Left ventricle myocardium superior (tissue), 1 donor: ENCODE data around the gene MAP9. TPM values are rescaled to one million over a fixed set of nuclear protein-coding genes. Genes with fewer than 3 reads are reported as not detected.
"Not testable (repeated sequence)": the region's sequence is repeated elsewhere in the genome, so short reads cannot be mapped to it uniquely, and the experiment has no call there.

Experiments
- ATAC-seq: fragments of 200-7000 bp; cut with Tn5 transposase; one replicate; pipeline ENCODE4 v1.9.1; 2020; ENCODE audit warnings: mild to moderate bottlenecking, moderate library complexity
- DNase-seq: peaks from one replicate; pipeline ENCODE4 v3.0.0-alpha.2; 2020
- intact Hi-C: fragments of 100-400 bp; cut with micrococcal nuclease; formaldehyde crosslinking; loops from one replicate; pipeline ENCODE4 v1.11.0; 2022
- total RNA-seq: library from RNA; stranded (reverse); fragmentation: NEBNext Ultra II Directional; extraction: Animal tissue kit (Norgen Biotek cat#: 25700); gene quantifications from one replicate; pipeline ENCODE4 v1.2.1, GENCODE V29; 2021
- donor health status: DM: no; HTN: yes; CAD: no; lungs with severe emphysema.

The MAP9 gene
- total RNA-seq, 1 donor from 2014 or later, result 9.9 TPM

DNA sequence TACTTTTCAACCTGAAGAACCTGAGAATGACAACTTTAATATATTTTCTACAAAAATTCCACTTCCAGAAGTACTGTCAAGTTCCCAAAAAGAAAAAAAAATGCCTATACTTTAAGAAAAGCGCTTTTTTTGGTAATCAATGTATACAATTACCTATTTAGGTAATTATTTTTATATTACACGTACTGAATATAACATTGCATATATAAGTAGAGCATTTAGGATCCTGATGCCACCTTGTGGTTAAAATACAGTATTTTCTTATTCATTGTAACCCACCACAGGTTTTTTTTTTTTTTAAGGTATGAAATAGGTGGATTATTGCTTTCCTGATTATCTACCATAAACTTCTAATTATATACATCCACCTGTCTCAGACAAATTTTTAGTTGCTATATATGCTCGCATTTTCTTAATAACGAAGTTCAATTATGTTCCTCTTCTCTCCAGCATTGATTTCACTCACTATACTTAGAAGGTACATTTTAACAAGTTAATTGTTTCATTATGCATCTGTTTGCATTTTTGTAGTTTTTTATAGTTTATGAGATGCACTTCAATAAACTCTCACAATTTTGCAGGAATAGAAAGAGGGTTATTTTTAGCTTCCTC is 5.2 kb downstream of the MAP9 start:
- no peak for ATAC-seq
- DNase-seq, result no peak
- intact Hi-C loops, result loop anchor here (10.0 kb wide), 1 partner anchor 817 kb away; the partner anchor contains the start of gene PLRG1

DNA sequence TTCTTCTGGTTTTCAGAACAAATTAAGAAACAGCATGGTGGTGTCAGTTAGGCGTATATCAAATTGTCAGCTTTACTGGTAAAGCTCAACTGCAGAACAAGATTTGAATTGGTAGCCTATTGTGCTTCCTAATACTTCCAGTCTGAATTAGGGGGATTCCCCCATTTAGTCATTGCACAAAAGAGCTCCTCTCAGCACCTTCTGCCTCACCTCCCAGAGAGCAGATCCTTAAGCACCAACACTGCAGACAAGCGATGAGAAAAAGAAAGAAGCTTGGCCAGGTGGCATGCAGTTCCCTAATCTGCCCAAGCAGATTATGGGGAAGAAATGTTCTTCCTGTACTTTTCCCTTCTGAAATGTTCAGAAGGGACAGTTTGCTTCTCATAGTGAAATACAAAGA is 9.2 kb downstream of the MAP9 start:
- DNase-seq, result no peak
- intact Hi-C loops, result no loop called here
- no peak for ATAC-seq

DNA sequence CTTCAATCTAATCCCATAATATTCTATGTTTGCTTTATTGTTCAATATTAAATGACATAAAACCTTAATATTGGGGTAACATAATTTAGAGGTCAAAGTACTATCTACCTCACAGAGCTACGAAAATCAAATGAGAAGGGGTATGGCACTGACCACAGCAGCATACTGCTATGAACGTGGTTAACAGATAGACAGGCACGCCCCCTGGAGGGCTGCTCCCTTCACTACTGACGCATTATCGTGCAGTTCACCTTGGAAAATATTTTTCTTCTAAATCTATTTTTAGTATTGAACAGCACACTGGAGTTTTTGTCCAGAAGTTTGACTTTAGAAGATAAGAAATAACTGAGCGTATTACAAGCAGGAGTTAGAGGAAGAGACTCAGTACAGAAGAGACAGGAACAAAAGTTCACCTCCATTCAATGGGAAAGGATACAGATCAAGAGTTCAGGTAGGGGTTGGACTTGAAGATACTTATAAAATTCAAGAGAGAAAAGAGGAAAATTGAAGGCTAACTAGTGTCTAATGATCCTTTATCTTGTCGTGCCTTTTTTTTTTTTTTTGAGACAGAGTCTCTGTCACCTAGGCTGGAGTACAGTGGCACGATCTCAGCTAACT is 22.7 kb downstream of the MAP9 start:
- intact Hi-C loops, result loop anchor here (10.0 kb wide), 2 partner anchors 369 to 549 kb away; no protein-coding TSS in a partner anchor
- ATAC-seq (peak; percentile 83), DNase-seq (peak; percentile 83)

DNA sequence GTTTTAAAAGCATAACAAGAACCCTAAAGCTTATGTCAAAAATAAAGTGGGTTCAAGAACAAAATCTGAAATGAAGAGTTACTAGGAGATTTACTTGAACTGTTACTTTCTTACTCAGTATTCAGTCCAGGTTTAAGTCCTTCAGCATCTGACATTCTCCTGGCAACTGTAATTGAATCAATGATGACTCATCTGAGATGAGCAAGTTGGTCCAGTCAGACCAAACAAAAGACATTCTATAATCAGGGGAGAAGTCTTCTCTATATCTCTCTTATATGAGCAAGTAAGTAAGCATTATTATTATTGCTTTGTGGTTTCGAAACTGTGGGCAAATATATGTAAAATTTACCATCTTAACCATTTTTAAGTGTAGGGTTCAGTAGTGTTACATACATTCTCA is 34.6 kb downstream of the MAP9 start:
- intact Hi-C loops, result no loop called here
- DNase-seq (no peak), ATAC-seq (no peak)

DNA sequence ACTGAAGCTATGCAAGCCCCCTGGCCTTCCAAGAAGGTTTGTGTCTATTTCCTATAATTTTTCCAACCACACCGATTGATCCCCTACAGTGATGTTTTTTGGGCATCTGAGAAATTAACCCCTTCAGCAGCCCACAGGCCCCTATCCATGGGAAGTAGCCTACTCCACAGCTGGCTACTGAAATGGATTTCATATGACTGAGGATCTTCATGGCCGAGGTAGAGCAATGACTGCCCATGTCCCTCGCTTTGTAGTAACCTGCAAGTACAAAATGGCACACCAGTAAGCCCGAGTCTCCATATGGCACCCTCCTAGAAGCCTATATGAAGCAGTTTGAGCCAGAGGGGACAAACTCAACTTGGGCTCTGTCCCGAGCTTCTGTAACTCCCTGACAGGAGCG is 36.8 kb downstream of the MAP9 start:
- DNase-seq (no peak), ATAC-seq (no peak)
- intact Hi-C loops, result no loop called here

DNA sequence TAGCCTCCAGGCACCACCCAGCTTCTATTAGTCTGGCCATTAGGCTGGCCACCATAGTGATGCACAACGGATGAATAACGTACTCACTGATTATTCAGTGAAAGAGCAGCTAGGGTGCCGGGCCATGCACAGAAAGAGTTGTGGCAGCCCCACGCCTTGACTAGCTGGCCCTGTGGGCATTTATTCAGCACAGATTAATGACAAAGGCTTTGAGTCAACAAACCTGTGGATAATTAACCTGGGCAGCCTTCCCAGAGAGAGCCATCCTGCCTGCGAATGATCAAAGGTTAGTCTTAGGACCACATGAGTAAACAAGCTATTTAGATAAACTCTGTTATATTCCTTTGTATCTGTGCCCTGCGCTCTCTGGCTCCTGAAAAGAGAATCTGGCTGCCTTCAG is 37.2 kb downstream of the MAP9 start:
- no peak for ATAC-seq

DNA sequence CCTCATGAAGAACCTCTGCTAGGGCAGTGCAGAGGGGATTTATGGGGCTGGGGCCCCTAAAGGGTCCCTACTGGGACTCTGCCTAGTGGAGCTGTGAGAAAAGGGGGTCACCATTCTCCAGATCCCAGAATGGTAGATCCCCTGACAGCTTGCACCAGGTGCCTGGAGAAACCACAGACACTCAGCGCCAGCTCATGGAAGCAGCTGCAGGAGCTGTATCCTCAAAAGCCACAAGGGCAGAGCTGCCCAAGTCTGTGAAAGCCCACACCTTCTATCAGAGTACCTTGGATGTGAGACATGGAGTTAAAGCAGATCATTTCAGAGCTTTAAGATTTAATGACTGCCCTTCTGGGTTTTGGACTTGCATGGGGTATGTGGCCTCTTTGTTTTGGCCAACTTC is 38.6 kb downstream of the MAP9 start:
- no peak for ATAC-seq
- DNase-seq, result no peak
- intact Hi-C loops, result no loop called here

More for the DNA sequence above, 37.2 kb downstream of the MAP9 start:
- intact Hi-C loops, result no loop called here
- no peak for DNase-seq

DNA sequence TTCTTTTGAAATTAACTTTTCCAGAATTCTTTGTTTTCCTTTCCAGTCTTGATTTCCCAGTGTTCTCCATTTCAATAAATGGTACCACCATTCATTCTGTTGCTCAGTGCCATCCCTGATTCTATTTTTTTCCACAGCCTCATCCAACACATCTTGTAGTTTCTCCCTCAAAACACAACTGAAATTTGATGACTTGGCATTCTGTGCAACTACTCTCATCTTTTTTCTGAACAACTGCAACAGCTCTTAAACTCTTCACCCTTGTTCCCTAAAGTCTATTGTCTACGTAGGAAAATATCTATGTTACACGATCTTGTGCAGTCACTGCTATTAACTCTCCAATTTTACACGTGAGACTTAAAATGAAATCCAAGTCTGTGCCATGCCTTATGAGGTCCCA is 40.5 kb downstream of the MAP9 start:
- no peak for DNase-seq
- ATAC-seq, result no peak
- intact Hi-C loops, result no loop called here

DNA sequence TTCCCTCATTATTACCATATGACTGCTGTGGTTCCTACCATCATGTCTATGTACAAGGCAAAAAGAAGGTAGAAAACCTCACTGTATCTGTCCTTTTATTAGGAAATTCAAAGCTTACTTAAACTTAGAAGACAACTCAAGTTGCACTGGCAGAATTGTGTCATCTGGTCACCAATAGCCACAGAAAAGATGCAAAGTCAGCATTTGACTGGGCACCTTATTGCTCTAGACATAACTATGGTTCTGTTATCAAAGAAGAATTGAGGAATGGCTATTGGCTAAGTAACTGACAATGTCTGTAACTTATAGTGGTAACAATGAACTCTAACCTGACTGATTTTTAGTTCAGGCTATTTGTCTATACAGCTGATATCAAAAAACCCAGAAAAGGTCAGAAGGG is 45.3 kb downstream of the MAP9 start:
- DNase-seq, result no peak
- intact Hi-C loops, result no loop called here
- no peak for ATAC-seq

DNA sequence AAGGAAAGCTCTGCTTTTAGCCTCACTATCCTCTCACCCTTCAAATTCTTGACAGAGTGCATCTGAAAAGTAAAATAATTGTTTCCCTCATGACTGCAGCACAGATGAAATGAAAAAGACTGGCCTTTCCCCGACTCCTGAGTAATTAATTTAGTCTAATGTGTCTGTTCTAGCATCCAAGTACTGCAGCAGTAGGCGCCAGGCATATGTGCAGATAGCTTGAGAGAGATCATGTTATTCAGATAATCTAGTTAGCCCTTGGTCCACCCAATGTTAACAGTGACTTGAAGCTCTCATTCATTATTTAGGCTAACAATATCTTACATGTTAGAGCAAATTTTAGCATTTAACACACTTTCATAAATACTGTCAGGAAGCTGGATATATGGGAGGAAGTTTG is 54.0 kb downstream of the MAP9 start:
- DNase-seq, result no peak
- intact Hi-C loops, result no loop called here
- no peak for ATAC-seq

DNA sequence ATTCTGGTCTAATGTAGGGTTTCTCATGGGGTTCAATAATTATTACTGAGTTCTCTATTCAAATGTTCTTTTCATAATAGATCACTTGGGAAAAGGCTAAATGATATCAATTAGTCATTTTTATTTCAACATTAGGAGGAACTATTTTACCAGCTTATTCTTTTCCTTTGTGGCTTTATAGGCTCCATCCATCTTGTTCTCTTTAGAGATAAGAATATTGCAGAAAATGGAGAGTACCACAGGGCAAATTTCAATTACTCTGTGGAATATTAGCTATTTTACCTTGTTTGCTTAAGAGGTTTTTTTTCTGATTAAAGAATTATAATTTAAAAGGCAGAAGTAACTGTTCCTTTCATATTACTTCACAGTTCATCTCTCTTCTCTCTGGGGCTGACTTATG is 55.8 kb downstream of the MAP9 start:
- intact Hi-C loops, result no loop called here
- DNase-seq (no peak), ATAC-seq (no peak)

DNA sequence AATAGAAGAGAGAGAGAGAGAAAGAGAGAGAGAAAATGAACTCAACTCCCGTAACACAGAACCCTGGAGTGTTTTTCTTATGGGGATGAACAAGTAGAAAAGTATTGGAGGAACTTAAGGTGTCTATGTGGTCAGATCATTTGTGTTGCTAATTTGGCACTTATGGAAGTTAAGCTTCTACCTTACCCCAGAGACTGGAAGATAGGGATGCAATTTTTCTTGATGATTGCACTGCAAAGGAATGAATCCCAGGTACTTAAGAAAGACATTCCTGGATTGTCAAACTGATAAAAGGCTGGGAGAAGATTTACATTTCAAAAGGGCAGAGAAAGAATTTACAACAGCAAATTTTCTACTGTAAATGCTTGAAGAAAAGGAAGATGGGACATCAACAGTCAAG is 57.2 kb downstream of the MAP9 start:
- no peak for ATAC-seq
- intact Hi-C loops, result no loop called here

DNA sequence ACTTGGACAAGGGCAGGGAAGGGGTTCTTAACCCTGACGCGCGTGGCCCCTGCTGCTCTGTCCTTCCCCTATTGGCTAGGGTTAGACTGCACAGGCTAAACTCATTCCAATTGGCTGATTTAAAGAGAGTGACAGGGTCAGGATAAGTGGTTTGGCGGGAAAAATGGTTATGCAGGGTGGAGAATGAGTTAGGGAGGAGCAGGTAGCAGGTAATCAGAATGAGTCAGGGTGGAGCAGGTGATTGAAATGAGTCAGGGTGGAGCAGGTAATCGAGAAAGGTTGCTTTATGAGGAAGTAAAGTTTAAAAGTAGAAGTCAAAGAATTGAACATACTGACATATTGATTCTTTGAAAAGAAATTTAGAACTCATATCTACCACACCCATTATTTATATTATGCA is 64.7 kb downstream of the MAP9 start:
- ATAC-seq, result not testable (repeated sequence)

More for the DNA sequence above, 57.2 kb downstream of the MAP9 start:
- no peak for DNase-seq

DNA sequence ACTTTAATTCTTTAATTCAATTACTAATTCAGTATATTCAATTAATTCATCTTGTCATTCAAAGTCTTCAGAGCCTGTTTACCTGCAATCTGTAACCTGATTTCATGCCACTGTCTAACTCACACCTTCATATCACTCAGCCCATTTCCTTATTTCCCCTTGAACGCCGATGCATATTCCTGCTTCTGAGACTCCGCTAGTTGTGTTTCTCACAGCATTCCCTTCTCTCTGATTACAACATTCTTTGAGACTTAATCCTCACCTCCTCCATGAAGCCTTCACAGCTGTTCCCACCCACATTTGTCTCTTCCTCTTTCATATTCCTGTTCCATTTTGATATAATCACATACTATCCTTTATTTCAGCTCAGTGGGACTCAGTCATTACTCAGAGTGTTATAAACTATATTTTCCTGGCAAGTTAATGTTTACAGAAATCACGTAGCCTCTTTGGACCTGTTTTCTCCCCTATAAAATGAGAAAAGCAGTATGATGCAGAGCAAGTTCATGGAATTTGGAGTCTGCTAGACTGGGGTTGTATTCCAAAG is 69.0 kb downstream of the MAP9 start:
- ATAC-seq (no peak), DNase-seq (no peak)
- intact Hi-C loops, result no loop called here

More for the DNA sequence above, 64.7 kb downstream of the MAP9 start:
- intact Hi-C loops, DNase-seq: not testable (repeated sequence)

DNA sequence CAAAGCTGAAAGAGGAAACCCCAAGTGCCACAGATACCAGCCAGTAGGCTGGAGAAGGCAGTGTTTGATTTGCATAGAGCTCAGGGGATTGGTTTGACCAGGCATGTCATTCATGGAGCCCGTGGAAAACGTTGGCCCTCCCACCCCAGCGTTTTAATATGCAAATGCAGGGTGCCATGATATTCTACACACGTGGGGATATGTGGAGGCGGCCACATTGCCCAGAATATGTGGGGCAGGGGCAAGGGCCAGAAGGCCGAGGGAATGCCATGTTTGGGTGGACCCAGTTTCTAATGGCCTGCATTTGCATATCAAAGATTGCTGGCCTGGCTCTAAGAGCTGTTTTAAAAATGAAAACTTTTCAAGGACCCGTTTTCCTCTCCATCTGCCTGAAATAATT is 71.1 kb downstream of the MAP9 start:
- intact Hi-C loops, result no loop called here
- ATAC-seq (no peak), DNase-seq (no peak)

DNA sequence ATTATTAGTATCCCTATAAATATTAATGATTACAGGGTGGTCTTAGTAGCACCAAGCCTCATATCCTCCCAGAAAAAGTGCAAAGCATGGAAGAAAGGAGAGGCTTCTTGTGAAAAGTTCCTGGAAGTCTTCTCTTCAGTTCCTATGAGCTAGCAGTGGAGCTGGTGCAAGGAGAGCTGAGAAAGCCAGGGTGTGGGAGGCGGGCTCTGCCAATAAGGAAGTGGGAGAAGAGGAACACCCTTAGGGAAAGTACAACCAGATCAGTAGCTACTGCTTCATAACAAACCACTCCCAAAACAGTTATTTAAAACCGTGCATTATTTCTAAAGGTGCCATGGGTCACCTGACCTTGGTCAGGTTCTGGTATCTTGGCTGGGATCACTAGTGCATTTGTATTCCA is 72.4 kb downstream of the MAP9 start:
- ATAC-seq, result no peak
- no peak for DNase-seq

DNA sequence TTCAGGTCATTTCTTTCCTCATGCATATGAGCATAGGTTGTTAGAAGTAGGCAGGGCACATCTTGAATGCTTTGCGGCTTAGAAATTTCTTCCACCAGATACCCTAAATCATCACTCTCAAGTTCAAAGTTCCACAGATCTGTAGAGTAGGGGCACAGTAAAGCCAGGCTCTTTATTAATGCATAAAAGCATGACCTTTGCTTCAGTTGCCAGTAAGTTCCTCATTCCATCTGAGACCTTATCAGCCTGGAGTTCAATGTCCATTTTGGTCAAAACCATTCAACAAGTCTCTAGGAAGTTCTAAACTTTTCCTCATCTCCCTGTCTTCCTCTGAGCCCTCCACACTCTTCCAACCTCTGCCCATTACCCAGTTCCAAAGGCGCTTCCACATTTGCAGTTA is 77.7 kb downstream of the MAP9 start:
- intact Hi-C loops, result no loop called here
- DNase-seq (no peak), ATAC-seq (no peak)

More for the DNA sequence above, 72.4 kb downstream of the MAP9 start:
- intact Hi-C loops, result no loop called here
